ENCODE measurements around the gene EXOSC6.

DNA sequence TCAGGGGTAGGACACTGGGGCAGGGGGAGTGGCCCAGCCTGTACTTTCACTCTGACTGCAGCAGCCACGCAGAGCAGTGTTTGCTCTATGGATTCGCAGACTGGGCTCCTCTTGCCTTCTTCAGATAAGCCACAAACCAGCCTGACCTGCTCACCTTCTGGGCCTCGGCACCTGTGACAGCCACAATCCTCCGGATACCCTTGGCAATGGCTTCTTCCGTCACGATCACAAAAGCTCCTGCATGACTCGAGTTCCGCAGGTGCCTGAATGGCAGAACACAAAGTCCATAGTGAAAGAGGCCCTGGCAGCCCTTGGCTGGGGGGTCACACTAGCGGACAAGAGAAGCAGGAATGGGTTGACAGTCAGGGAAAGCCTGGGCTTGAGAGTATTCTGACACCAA is 3.8 kb upstream of the EXOSC6 start:
- TF ChIP-seq, protein P1, sequence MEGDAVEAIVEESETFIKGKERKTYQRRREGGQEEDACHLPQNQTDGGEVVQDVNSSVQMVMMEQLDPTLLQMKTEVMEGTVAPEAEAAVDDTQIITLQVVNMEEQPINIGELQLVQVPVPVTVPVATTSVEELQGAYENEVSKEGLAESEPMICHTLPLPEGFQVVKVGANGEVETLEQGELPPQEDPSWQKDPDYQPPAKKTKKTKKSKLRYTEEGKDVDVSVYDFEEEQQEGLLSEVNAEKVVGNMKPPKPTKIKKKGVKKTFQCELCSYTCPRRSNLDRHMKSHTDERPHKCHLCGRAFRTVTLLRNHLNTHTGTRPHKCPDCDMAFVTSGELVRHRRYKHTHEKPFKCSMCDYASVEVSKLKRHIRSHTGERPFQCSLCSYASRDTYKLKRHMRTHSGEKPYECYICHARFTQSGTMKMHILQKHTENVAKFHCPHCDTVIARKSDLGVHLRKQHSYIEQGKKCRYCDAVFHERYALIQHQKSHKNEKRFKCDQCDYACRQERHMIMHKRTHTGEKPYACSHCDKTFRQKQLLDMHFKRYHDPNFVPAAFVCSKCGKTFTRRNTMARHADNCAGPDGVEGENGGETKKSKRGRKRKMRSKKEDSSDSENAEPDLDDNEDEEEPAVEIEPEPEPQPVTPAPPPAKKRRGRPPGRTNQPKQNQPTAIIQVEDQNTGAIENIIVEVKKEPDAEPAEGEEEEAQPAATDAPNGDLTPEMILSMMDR (IDR thresholded peaks at IDR 0.05; ENCODE audit: borderline replicate concordance, extremely low read depth, low read length, poor library complexity, severe bottlenecking), result no peak
- TF ChIP-seq EZH2 (IDR thresholded peaks at IDR 0.05; ENCODE audit: borderline replicate concordance, low read depth, low read length, severe bottlenecking), result no peak

All from DND-41 (cell line).